GM18526 (cell line): ENCODE results near the gene FREM1.

Source experiments
- POLR2A ChIP-seq: IDR thresholded peaks from 3 replicates; pipeline ENCODE4 v1.6.1; 2011; ENCODE audit not compliant: insufficient read length; ENCODE audit errors: extremely low read depth

FREM1 gene

GRCh38 chr9:14733133-14733532 lies 177.1 kb downstream of the FREM1 start:
- no peak for TF ChIP-seq POLR2A

- no peak for TF ChIP-seq POLR2A
These were observed 178.8 kb downstream of the FREM1 start for GRCh38 chr9:14731294-14731981.

GRCh38 chr9:14730461-14730898 lies 179.7 kb downstream of the FREM1 start:
- no peak for TF ChIP-seq POLR2A

- TF ChIP-seq POLR2A = no peak
These were observed 186.9 kb downstream of the FREM1 start for GRCh38 chr9:14723301-14723700.

GRCh38 chr9:14722391-14723035 lies 187.7 kb downstream of the FREM1 start, which contains the start of gene CER1:
CER1 (minus strand) TSS chr9:14722733; CDS start chr9:14722672, 61 bp downstream.
- no peak for TF ChIP-seq POLR2A

- TF ChIP-seq POLR2A = no peak
These were observed 190.9 kb downstream of the FREM1 start for GRCh38 chr9:14719231-14719923.

- TF ChIP-seq POLR2A = no peak
These were observed 195.1 kb downstream of the FREM1 start for GRCh38 chr9:14715102-14715501.

GRCh38 chr9:14713187-14713767 lies 197.0 kb downstream of the FREM1 start:
- TF ChIP-seq POLR2A = no peak

GRCh38 chr9:14710804-14711203 lies 199.4 kb downstream of the FREM1 start:
- TF ChIP-seq POLR2A = no peak

- TF ChIP-seq POLR2A = no peak
These were observed 203.6 kb downstream of the FREM1 start for GRCh38 chr9:14706530-14707140.

- TF ChIP-seq POLR2A = no peak
These were observed 205.1 kb downstream of the FREM1 start for GRCh38 chr9:14705079-14705478.

GRCh38 chr9:14704281-14704680 lies 205.9 kb downstream of the FREM1 start:
- TF ChIP-seq POLR2A = no peak

GRCh38 chr9:14702200-14702720 lies 208.0 kb downstream of the FREM1 start:
- no peak for TF ChIP-seq POLR2A

GRCh38 chr9:14693251-14693861 lies 216.9 kb downstream of the FREM1 start, which contains the start of gene ZDHHC21:
ZDHHC21 (minus strand) TSS chr9:14693432; CDS start chr9:14674340, 19,092 bp downstream.
- peak; percentile 71 for TF ChIP-seq POLR2A

- no peak for TF ChIP-seq POLR2A
These were observed 217.6 kb downstream of the FREM1 start for GRCh38 chr9:14692470-14693250.
